Stimulated activated CD4-positive, alpha-beta T cell treated with anti-CD3 and anti-CD28 coated beads, Interleukin-4, amount 100 ng/mL, for 4 hours (primary cell): ENCODE results near the gene TTLL8.

Experiments
- DNase-seq, 2 experiments: peaks; one replicate each; pipeline ENCODE4 v3.0.0-alpha.2; 2020

TTLL8 gene

DNA sequence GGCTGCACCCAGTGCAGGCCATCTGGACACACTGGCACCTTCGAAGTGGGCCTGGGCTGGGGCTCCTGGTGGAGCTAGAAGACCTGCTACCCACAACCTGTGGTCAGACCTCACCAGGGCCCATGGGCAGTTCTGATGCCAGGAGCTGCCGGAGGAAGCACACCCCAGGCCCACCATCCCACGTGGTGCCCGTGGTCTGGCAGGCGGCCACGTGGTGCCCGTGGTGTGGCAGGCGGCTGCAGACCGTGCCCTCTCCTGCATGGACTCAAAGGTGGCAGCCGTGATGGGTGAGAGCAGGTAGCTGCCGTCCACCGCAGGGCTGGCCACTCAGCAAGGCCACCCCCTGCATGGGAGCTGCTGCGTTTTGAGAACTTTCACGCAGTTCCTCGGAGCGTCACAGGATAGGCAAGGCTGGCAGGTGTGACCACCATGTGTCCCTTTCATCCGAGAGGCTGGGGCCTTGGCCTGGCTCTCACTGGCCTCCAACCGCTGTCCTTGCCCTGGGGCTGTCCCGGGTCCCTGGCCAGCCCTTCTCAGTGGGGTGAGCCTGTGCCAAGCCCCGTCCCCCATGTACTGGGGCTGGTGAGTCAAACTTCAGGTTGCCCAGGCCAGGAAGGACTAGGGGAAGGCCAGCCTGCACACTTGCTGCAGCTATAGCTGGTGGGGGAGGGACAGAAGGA, 41.6 kb downstream of the TTLL8 start:
- no peak for DNase-seq

DNA sequence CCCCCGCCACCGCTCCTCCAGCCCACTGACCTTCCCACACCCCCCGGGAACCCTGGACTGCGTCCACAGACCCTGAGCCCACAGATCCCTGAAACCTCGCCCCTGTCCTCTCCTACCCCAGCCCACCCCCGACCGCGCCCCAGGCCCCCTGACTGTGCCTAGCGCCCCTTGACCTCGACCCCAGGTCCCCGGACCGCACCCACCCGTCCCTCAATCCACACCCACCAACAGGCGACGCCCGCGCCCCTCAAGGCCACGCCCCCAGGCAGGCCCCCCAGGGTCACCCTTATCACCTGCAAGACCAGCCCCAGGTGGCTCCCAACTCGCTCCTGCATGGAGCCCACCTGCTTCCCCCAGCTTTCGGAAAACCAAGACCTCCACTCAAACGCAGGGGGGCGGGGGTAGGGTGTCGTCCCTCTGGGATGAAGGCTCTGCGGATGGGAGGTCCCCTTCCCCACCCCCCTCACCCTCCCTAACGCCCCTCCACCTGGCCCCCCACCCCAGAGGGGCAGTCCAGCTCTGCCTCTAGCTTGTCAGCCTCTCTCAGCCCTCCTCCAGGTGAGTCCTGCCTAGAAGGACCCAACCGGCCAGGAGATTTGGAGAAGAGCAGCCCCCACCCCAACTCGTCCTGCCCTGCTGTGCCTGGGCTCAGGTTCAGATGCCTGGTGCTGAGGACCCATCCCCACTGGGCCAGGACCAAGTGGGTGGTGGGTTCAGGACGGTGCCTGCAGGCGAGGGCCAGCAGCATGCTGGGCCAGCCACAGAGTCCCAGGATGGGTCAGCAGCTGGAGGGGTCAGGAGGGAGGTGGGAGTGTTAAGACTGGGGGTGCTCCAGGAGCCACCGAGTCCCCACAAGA, 42.4 kb downstream of the TTLL8 start:
- DNase-seq = no peak

GRCh38 chr22:50014655-50015401, 43.3 kb downstream of the TTLL8 start:
- no peak for DNase-seq

- DNase-seq = no peak
These were observed 44.0 kb downstream of the TTLL8 start for GRCh38 chr22:50014053-50014501.

GRCh38 chr22:50012211-50013181, 45.6 kb downstream of the TTLL8 start, which contains the start of gene IL17REL:
TSS of gene IL17REL (minus strand) at chr22:50012765. CDS start at chr22:50012646, 119 bp downstream.
- DNase-seq = no peak

DNA sequence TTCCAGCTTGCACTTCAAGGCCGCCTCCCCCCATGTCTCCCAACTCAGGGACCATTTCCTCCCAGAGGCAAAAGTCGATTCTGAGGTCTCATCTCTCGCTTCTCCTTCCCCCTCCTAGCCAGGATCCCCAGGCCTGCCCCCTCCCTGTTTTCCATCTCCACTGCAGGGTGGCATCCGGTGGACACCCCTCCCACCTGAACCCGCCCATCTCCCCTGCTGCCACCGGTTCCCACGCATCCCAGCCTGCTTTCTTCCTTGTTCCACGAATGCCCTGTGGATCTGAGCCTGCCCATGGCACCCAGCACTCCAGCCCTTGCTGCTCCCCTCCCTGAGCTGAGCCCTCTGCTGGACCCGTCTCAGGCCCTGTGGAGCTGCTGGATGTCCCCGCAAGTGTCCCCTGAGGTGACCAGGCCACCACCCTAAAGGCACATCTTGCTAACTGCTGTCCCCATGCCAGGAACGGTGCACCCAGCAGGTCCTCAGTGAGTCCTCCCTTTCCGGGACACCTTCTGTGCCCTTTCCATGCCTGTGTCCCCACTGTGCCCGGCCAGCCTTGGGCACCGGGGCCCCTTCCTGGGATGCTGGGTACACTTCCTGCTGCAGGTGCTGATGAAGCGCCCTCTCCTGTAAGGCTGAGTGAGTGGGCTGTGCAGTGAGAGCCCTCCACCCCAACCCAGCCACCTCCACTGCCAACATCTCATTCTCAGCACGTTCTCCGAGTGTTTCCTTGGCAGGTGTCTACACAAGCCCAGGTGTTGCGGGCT, 46.5 kb downstream of the TTLL8 start:
- no peak for DNase-seq

DNA sequence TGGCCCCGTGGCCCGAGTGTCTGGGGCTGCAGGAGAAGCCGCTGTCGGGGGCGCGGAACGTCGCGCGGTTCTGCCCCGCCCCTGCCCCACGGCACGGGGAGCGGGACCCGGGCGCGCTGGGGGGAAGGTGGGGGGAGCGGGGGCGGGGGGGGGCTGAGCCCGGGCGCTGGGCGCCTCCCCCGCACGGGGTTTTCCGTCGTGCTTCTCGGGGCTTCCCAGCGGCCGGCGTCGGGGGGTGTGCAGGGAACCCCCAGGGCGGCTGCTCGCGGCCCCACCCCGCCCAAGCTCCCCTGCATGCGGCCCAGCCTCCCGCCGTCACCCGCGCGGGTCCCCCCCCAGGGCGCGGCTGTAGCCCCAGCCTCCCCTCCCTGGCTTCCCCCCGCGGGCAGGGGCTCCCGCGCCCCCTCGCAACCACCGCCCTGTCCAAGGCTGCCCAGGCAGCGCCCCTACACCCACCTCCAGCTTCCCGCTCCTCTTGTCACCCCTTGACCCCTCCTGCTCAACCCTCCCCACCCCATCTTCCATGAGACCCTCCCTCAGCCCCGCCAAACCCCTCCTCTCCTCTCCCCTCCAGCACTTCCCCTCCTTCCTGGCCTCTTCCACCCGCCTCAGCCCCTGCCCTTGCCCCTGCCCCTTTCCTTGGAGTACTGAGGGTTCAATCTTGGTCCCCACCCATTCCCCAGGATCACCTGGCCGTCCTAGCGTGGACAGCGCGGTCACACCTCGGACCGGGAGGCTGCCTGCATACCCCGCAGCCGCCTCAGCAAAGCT, 47.2 kb downstream of the TTLL8 start:
- DNase-seq = peak; percentile 65 to 83

- no peak for DNase-seq
These were observed 48.1 kb downstream of the TTLL8 start for GRCh38 chr22:50009765-50010675.

DNA sequence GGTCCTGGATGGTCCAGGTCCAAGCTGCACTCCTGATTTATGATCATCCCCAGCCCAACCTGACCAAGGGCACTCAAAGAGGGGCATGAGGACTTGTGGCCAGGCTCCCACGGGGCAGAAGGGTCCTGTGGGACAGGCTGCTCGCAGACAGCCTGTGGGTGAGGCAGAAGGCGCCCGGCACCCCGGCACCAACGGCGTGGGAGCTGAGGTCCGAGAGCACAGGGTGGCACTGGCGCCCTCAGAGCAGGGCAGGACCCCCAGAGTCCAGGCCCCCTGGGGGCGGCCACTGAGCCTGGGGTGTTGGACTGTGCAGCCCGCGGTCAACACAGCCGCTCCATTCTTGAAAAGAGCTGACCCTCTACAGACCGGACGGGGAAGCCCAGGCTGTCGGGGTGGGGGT, 48.8 kb downstream of the TTLL8 start:
- no peak for DNase-seq

- DNase-seq = no peak
These were observed 49.7 kb downstream of the TTLL8 start for GRCh38 chr22:50008151-50009040.

DNA sequence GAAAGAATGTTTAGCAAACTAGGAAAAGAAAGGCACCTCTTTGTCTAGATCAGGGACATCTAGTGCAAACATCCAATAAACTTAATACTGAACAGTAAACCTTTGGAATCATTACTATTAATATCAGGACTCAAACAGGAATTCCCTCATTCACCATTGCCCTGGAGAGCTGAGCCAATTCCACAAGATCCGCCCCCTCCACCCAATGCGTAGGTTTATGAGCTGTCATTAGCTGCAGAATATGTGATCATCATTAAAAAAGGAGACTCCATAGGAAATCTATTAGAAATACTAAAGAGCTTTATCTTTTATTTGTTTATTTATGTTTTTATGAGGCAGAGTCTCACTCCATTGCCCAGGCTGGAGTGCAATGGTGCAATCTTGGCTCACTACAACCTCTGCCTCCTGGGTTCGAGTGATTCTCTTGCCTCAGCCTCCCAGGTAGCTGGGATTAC, 51.0 kb downstream of the TTLL8 start:
- DNase-seq = no peak

GRCh38 chr22:50004918-50005317, 53.2 kb downstream of the TTLL8 start:
- DNase-seq = no peak

DNA sequence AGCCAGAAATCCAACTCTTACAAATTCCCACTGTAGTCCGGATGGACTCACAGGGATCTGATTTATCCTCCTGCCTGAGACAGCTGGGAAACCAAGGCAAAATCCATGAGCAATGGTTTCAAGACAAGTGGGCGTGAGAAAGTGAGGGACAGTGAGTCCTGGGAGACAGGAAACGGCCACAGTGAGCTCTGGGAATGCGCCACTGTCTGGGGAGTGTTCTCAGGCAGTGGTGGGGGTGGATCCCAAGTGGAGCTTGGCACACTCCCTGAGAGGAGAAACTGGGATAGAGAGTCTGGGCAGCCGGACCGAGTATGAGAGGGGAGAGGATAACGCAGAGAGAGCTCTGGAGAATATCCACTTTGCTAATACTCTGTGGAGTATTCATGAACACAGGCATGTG, 55.3 kb downstream of the TTLL8 start:
- no peak for DNase-seq

DNA sequence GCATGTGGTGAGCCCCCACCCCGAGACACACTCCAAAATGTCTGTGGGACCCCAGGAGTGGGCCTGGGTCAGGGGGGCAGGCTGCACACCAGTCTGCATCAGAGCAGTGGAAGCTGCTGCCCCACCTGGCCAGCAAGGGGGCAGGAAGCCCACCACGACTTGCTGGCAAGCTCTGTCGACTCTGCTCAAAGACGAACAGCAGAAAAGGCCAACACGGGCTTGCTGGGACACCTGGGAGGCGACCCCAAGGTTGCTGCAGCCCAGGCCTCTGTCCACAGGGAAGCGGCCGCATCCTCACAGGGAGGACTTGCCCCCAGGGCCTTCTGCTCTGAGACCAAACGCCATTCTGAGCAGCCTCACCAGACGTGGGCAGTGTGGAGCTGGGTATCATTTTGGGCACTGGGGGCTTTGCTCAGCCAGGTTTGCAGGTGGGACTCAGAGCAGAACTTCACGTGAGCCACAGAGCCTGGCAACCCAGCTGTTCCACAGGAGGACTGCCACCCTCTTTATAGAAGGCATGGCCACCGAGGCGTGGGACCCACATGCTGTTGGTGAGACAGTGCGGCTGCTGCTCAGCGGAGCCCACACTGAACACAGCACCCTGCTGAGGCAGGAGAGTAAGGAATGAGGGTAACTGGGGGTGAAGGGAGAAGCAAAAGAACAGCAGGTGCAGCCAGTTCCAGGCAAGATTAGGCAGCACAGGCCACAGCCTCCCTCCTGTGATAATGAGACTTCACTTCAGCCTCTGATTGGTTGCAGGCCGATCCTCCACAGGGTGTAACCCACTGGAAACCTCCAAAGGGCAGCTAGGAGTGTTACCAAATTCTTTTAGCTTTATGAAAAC, 56.5 kb downstream of the TTLL8 start:
- no peak for DNase-seq

DNA sequence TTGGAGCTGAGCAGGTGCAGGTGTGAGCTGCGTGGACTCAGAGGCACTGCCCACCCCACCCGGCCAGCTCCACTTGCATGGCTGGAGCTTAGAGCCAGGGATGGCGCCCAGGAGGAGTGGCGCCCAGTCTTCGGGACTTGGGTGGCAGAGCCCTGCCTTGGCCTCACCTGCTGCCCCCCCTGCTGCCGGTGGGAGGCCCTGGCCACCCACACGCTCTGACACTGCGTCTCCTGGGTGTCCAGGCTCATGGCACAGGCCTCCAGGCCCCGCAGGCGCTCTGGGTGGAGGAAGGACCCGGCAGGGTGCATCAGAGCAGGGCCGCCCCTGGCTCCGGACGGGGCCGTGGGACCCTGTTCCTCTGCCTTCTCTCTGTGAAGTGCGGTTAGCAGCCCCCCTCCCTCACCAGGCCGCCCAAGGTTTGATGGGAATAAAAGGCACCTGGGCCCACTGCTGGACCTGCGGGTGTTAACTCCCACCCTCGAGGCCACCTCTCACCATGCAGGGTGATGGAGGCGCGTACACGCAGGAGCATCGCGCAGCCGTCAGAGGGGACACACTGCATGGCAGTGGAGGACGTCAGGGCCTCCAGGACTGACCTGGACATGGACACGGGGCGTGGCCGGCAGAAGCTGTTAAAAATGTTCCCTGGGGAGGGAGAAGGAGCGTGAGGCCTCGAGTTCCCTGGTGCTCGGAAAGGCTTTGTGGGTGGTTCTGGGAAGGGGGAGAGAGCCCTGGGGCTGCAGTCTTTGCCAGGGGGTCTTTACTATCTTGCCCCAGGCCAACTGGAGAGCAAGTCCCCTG, 57.3 kb downstream of the TTLL8 start:
- no peak for DNase-seq

DNA sequence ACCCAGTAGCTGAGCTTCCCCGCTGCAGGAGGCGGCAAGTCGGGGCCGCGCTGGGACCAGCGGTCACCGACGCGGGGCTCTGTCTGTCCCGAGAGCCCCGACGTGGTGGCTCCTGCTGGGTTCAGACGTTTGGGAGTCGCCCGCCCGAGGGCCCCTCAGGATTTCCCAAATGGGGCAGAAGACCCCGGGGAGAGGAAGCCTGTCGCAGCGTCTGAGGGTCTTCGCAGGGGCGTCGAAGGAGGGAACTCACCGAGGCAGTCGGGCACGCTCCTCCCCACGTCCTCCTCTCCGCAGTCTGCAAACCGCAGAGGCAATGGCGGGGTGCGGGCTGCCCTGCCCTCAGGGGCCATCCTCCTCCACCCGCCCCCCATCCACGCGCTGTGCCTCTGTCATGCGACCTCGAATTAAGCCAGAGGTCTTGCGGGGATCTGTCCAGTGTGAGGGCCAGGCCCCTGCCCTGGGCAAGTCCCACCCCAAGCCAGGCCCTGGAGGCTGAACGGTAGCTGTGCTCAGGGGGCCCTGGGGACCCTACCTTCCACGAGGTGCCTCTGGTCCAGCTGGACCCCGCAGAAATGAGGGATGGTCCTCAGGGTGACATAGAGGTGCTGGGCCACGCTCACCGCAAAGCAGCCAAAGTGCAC, 58.0 kb downstream of the TTLL8 start:
- no peak for DNase-seq
